Spleen (tissue), 11 donors: ENCODE data around the gene RYR2. TPM values are rescaled to one million over a fixed set of nuclear protein-coding genes. Genes with fewer than 3 reads are reported as not detected.

ENCODE experiments used
- DNase-seq: peaks from one replicate; pipeline ENCODE4 v3.0.0-alpha.2; 2020
- H3K27ac ChIP-seq, 8 donors: fragments of 200-600 bp; sonication (generic) in 7 of 8; 1 replicate in 4 of 8; 2 replicates in 4 of 8; pipeline versions ENCODE4 v1.5.0 to v1.8.0; 2016 to 2021; ENCODE audit warnings: inconsistent platforms in 4 of 8, mild to moderate bottlenecking in 4 of 8, moderate library complexity in 1 of 8
- H3K27me3 ChIP-seq, 7 donors: fragments of 200-600 bp; sonication (generic) in 6 of 7; replicated peaks in 1 of 7; 1 replicate in 4 of 7; 2 replicates in 3 of 7; pipeline versions ENCODE4 v1.5.0 to v1.8.0; 2016 to 2021; ENCODE audit warnings: inconsistent platforms in 3 of 7, mild to moderate bottlenecking in 1 of 7
- H3K36me3 ChIP-seq, 6 donors: fragments of 200-600 bp; sonication (generic) in 5 of 6; 1 replicate in 4 of 6; 2 replicates in 2 of 6; pipeline versions ENCODE4 v1.5.0 to v1.8.0; 2016 to 2021; ENCODE audit warnings: inconsistent platforms in 2 of 6
- H3K4me1 ChIP-seq, 6 donors: fragments of 200-600 bp; sonication (generic) in 5 of 6; 1 replicate in 3 of 6; 2 replicates in 3 of 6; pipeline versions ENCODE4 v1.5.0 to v1.8.0; 2016 to 2021; ENCODE audit warnings: inconsistent platforms in 3 of 6
- H3K4me3 ChIP-seq, 8 donors: fragments of 200-600 bp; sonication (generic) in 7 of 8; 1 replicate in 4 of 8; 2 replicates in 4 of 8; pipeline versions ENCODE4 v1.5.0 to v1.8.0; 2016 to 2021; ENCODE audit warnings: inconsistent platforms in 4 of 8, mild to moderate bottlenecking in 4 of 8, moderate library complexity in 2 of 8
- H3K9me3 ChIP-seq, 8 donors: fragments of 200-600 bp; sonication (generic) in 7 of 8; 1 replicate in 4 of 8; 2 replicates in 4 of 8; pipeline versions ENCODE4 v1.5.0 to v1.8.0; 2016 to 2021; ENCODE audit warnings: inconsistent platforms in 4 of 8
- CTCF ChIP-seq, 11 experiments: fragments of 200-600 bp in 7 of 11; fragments of 450-650 bp in 4 of 11; sonication (generic) in 4 of 11; IDR thresholded peaks in 8 of 11; conservative IDR thresholded peaks in 3 of 11; 1 replicate in 7 of 11; 2 replicates in 4 of 11; pipeline versions ENCODE4 v1.4.0 to v1.8.0; 2016 to 2021; ENCODE audit warnings: antibody characterized with exemption in 11 of 11, inconsistent platforms in 4 of 11, mild to moderate bottlenecking in 1 of 11
- POLR2A ChIP-seq, 3 donors: fragments of 450-650 bp; IDR thresholded peaks; one replicate each; pipeline ENCODE4 v1.5.1; 2017; ENCODE audit warnings: antibody characterized with exemption in 3 of 3, mild to moderate bottlenecking in 1 of 3
- POLR2AphosphoS5 ChIP-seq, 3 donors: sonication (generic); formaldehyde crosslinking; IDR thresholded peaks; one replicate each; pipeline ENCODE4 v1.5.1; 2017; ENCODE audit warnings: antibody characterized with exemption in 3 of 3
- WGBS, 5 donors: extraction: QIAGEN DNeasy Blood & Tissue Kit in 3 of 5; methylation state at CpG; one replicate each; pipeline versions ENCODE4 v1.1.5 to v1.1.7; 2013 to 2018; 5-methylcytosine and 5-hydroxymethylcytosine counted together
- intact Hi-C: fragments of 100-400 bp; cut with DNase I; formaldehyde crosslinking; loops from one replicate; pipeline ENCODE4 v1.15.0; 2023; ENCODE audit warnings: low total_unique reads
- polyA plus RNA-seq, 3 donors: library from polyadenylated mRNA; stranded (reverse); fragments of 200-250 nt; gene quantifications; one replicate each; pipeline ENCODE4 v1.2.1, GENCODE V29; 2013
- total RNA-seq, 7 donors: library from RNA; depleted of rRNA in 3 of 7; stranded (reverse); fragments of >200 nt in 3 of 7; fragmentation: NEBNext Ultra II Directional in 4 of 7; extraction: Animal tissue kit (Norgen Biotek cat#: 25700) in 4 of 7; gene quantifications; one replicate each; pipeline versions ENCODE4 v1.1.0 to v1.2.1, GENCODE V29; 2016 to 2021
- donor health status: healthy with polysubstance abuse.
- donor health status: DM: no; HTN: no; CAD: no; lungs with moderate emphysema.
- donor health status: DM: no; HTN: no; CAD: no.
- donor health status: Bipolar disorder and iron deficiency.
- donor health status: healthy.
- donor health status: DM: no; HTN: no; CAD: no.
- donor health status: DM: yes; HTN: yes; CAD: no.

RYR2 gene
- total and polyA plus RNA-seq, 10 donors: 0.12 to 7.1 (median 3.7) TPM

GRCh38 chr1:237054313-237054712, 12.3 kb downstream of the RYR2 start:
- H3K4me3 ChIP-seq: no peak overlapping the region
- no peaks in the 10 kb centered on the region for H3K36me3 ChIP-seq
- H3K27ac ChIP-seq: no peak overlapping the region
- 52 to 70% (median 64%) methylated on average over 2 of the region's 2 CpGs for WGBS, 5 donors
- TF ChIP-seq POLR2A (IDR thresholded peaks at IDR 0.05) (no peak), POLR2AphosphoS5 (IDR thresholded peaks at IDR 0.05) (no peak), CTCF (IDR thresholded peaks at IDR 0.05 in 8 of 11, conservative IDR thresholded peaks at IDR 0.05 in 3 of 11) (no peak)
- peaks cover 0 to 30% (median 0%) of the 10 kb centered on the region in 7 donors for H3K27me3 ChIP-seq
- DNase-seq: no peak
- intact Hi-C loops: no loop called here
- H3K9me3 ChIP-seq: no peaks in the 10 kb centered on the region
- H3K4me1 ChIP-seq: no peaks in the 10 kb centered on the region

GRCh38 chr1:237058470-237058869, 16.5 kb downstream of the RYR2 start:
- H3K9me3 ChIP-seq: no peaks in the 10 kb centered on the region
- H3K36me3 ChIP-seq: no peaks in the 10 kb centered on the region
- WGBS, 5 donors: 70 to 81% (median 78%) methylated on average over 9 of the region's 9 CpGs
- peaks cover 0 to 20% (median 0%) of the 10 kb centered on the region in 7 donors for H3K27me3 ChIP-seq
- no peak overlapping the region for H3K4me3 ChIP-seq
- no peaks in the 10 kb centered on the region for H3K4me1 ChIP-seq
- no peak overlapping the region for H3K27ac ChIP-seq
- no peak for TF ChIP-seq POLR2A (IDR thresholded peaks at IDR 0.05)
- no peak for TF ChIP-seq CTCF (IDR thresholded peaks at IDR 0.05 in 8 of 11, conservative IDR thresholded peaks at IDR 0.05 in 3 of 11)
- TF ChIP-seq POLR2AphosphoS5 (IDR thresholded peaks at IDR 0.05): no peak
- intact Hi-C loops: no loop called here
- no peak for DNase-seq

GRCh38 chr1:237059244-237059643, 17.3 kb downstream of the RYR2 start:
- intact Hi-C loops: no loop called here
- no peak for TF ChIP-seq CTCF (IDR thresholded peaks at IDR 0.05 in 8 of 11, conservative IDR thresholded peaks at IDR 0.05 in 3 of 11)
- no peak for TF ChIP-seq POLR2AphosphoS5 (IDR thresholded peaks at IDR 0.05)
- TF ChIP-seq POLR2A (IDR thresholded peaks at IDR 0.05): no peak
- Histone ChIP-seq H3K9me3 (no peaks in the 10 kb centered on the region), H3K4me1 (no peaks in the 10 kb centered on the region), H3K4me3 (no peak overlapping the region), H3K36me3 (no peaks in the 10 kb centered on the region), H3K27me3 (peaks cover 0 to 14% (median 0%) of the 10 kb centered on the region in 7 donors), H3K27ac (no peak overlapping the region)
- WGBS, 5 donors: 51 to 86% (median 68%) methylated on average over 3 of the region's 3 CpGs
- DNase-seq: no peak

GRCh38 chr1:237062976-237063375, 21.0 kb downstream of the RYR2 start:
- H3K27me3 ChIP-seq: no peaks in the 10 kb centered on the region
- no peak for DNase-seq
- H3K4me1 ChIP-seq: no peaks in the 10 kb centered on the region
- no peak overlapping the region for H3K4me3 ChIP-seq
- no peak for TF ChIP-seq CTCF (IDR thresholded peaks at IDR 0.05 in 8 of 11, conservative IDR thresholded peaks at IDR 0.05 in 3 of 11)
- no peak for TF ChIP-seq POLR2AphosphoS5 (IDR thresholded peaks at IDR 0.05)
- no peak for TF ChIP-seq POLR2A (IDR thresholded peaks at IDR 0.05)
- no peaks in the 10 kb centered on the region for H3K36me3 ChIP-seq
- intact Hi-C loops: no loop called here
- H3K9me3 ChIP-seq: peaks cover 0 to 4% (median 0%) of the 10 kb centered on the region in 8 donors
- no peak overlapping the region for H3K27ac ChIP-seq
